NB4 (cell line): ENCODE measurements around the gene STX11.
"Not testable (repeated sequence)": the region's sequence is repeated elsewhere in the genome, so short reads cannot be mapped to it uniquely, and the experiment has no call there.

Experiments used
- DNase-seq: peaks from one replicate; pipeline ENCODE4 v3.0.0; 2010; ENCODE audit warnings: low read depth
- H3K4me3 ChIP-seq: one replicate; pipeline ENCODE4 v1.5.1; 2011; ENCODE audit warnings: mild to moderate bottlenecking, low read depth, low read length, moderate library complexity
- CTCF ChIP-seq: IDR thresholded peaks from one replicate; pipeline ENCODE4 v1.5.1; 2012; ENCODE audit warnings: low read depth, low read length
- MAX ChIP-seq: IDR thresholded peaks from 2 replicates; pipeline ENCODE4 v1.6.1; 2011; ENCODE audit warnings: low read depth, low read length
- MYC ChIP-seq: IDR thresholded peaks from 2 replicates; pipeline ENCODE4 v1.6.1; 2011; ENCODE audit warnings: low read depth, low read length
- POLR2A ChIP-seq: IDR thresholded peaks from 2 replicates; pipeline ENCODE4 v1.6.1; 2011; ENCODE audit warnings: mild to moderate bottlenecking; ENCODE audit not compliant: insufficient read length; ENCODE audit errors: extremely low read depth

STX11 gene

GRCh38 chr6:144177726-144178125 is 27.4 kb downstream of the STX11 start:
- DNase-seq, result no peak
- TF ChIP-seq CTCF, result no peak
- no peak for TF ChIP-seq POLR2A
- TF ChIP-seq MYC, result no peak
- no peak for TF ChIP-seq MAX
- no peak overlapping the region for H3K4me3 ChIP-seq

GRCh38 chr6:144178323-144178722 is 28.0 kb downstream of the STX11 start:
- H3K4me3 ChIP-seq, result no peak overlapping the region
- TF ChIP-seq POLR2A (no peak), MYC (no peak), MAX (no peak), CTCF (no peak)
- DNase-seq, result no peak

- TF ChIP-seq CTCF (no peak), POLR2A (no peak), MAX (no peak), MYC (no peak)
- no peak for DNase-seq
- H3K4me3 ChIP-seq, result no peak overlapping the region
Observed at GRCh38 chr6:144179237-144179636, 28.9 kb downstream of the STX11 start.

GRCh38 chr6:144179828-144180227 is 29.5 kb downstream of the STX11 start:
- TF ChIP-seq POLR2A (no peak), MYC (no peak), CTCF (no peak), MAX (no peak)
- DNase-seq, result no peak
- no peak overlapping the region for H3K4me3 ChIP-seq

- H3K4me3 ChIP-seq, result not testable (repeated sequence)
- DNase-seq, result peak; percentile 66
Observed at GRCh38 chr6:144180354-144180753, 30.0 kb downstream of the STX11 start.

GRCh38 chr6:144181639-144182038 is 31.3 kb downstream of the STX11 start:
- peak; percentile 80 for DNase-seq
- no peak overlapping the region for H3K4me3 ChIP-seq
- TF ChIP-seq MYC (no peak), CTCF (no peak), POLR2A (no peak), MAX (no peak)

- not testable (repeated sequence) for DNase-seq, H3K4me3 ChIP-seq
Observed at GRCh38 chr6:144184186-144184585, 33.9 kb downstream of the STX11 start.
